Measurements from ENCODE around the gene C2orf69. TPM values are rescaled to one million over a fixed set of nuclear protein-coding genes. Genes with fewer than 3 reads are reported as not detected.
A peak's percentile ranks its signal among the peaks of the same experiment; 100 is the strongest.

The C2orf69 gene
- total RNA-seq, 1 donor from 2014 or later: 13.6 TPM

DNA sequence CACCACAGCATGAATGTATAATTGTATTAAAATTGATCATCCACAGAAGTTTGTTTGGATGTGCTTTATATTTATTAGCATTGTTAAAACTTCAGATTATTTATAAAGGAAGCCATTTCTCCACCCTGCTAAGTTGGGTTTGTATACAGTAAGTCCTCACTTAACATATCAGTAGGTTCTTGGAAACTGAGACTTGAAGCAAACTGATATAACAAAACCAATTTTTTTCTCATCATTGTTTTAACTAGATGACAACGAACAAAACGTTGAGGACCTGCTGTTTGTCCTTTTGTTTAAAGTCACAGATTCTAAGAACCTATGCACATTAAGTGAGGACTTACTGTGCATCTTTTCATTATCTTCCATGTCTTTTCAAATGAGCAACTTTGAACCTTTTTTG lies 17.1 kb downstream of the C2orf69 start:
- no peaks in the 10 kb centered on the region for H3K27me3 Mint-ChIP-seq
- H3K36me3 Mint-ChIP-seq (ENCODE audit: insufficient read depth): peaks cover 11% of the 10 kb centered on the region
- no peaks in the 10 kb centered on the region for H3K4me1 Mint-ChIP-seq (ENCODE audit: low read depth)
- no peak for TF ChIP-seq CTCF (IDR thresholded peaks at IDR 0.05; ENCODE audit: unreplicated experiment)
- no peaks in the 10 kb centered on the region for H3K9me3 Mint-ChIP-seq (ENCODE audit: low read depth)
- no peak overlapping the region for H3K4me3 Mint-ChIP-seq (ENCODE audit: low read depth)
- DNase-seq (ENCODE audit: low spot score, unreplicated experiment): no peak
- H3K27ac Mint-ChIP-seq: no peak overlapping the region

DNA sequence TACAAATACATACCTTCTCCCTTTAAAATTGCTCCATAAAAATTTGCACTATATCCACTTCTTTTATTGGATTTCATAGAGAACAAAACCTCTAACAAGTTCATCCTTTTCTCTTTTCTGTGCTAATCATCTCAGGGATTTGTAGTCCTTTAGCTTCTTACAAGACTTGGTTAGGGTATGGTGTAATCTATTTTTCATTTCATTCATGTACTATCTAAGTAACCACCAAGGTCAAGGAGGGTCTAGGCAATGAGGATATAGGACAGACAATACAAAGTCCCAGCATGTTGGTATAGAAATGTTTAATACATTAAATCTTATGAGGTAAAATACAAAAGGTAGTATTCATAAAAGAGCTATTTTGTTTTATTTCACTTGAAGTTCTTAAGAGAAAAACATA lies 17.5 kb downstream of the C2orf69 start:
- H3K27me3 Mint-ChIP-seq: no peaks in the 10 kb centered on the region
- TF ChIP-seq CTCF (IDR thresholded peaks at IDR 0.05; ENCODE audit: unreplicated experiment): no peak
- no peaks in the 10 kb centered on the region for H3K9me3 Mint-ChIP-seq (ENCODE audit: low read depth)
- no peak overlapping the region for H3K4me3 Mint-ChIP-seq (ENCODE audit: low read depth)
- no peak for DNase-seq (ENCODE audit: low spot score, unreplicated experiment)
- H3K27ac Mint-ChIP-seq: no peak overlapping the region
- H3K4me1 Mint-ChIP-seq (ENCODE audit: low read depth): no peaks in the 10 kb centered on the region
- H3K36me3 Mint-ChIP-seq (ENCODE audit: insufficient read depth): peaks cover 11% of the 10 kb centered on the region

DNA sequence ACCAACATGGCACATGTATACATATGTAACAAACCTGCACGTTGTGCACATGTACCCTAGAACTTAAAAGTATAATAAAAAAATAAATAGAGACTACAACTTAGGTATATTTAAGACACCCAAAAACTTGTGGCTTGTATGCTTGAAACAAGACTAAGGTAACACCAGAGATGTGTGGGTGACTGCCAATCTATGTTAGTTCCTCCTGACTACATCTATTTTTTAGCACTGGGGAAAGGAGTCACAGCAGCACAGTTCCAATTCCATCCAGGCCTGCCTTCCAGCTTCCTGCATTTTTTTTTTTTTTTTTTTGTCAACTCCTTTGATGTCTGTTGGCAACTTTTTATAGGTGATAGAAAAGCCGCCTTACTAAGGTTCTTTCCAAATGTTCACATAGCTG lies 18.2 kb downstream of the C2orf69 start:
- TF ChIP-seq CTCF (IDR thresholded peaks at IDR 0.05; ENCODE audit: unreplicated experiment): no peak
- no peaks in the 10 kb centered on the region for H3K9me3 Mint-ChIP-seq (ENCODE audit: low read depth)
- peaks cover 11% of the 10 kb centered on the region for H3K36me3 Mint-ChIP-seq (ENCODE audit: insufficient read depth)
- DNase-seq (ENCODE audit: low spot score, unreplicated experiment): no peak
- H3K27me3 Mint-ChIP-seq: no peaks in the 10 kb centered on the region
- no peak overlapping the region for H3K27ac Mint-ChIP-seq
- no peak overlapping the region for H3K4me3 Mint-ChIP-seq (ENCODE audit: low read depth)
- no peaks in the 10 kb centered on the region for H3K4me1 Mint-ChIP-seq (ENCODE audit: low read depth)

GRCh38 chr2:199932312-199932855 lies 21.3 kb downstream of the C2orf69 start:
- H3K4me1 Mint-ChIP-seq (ENCODE audit: low read depth): peaks cover 7% of the 10 kb centered on the region
- H3K27me3 Mint-ChIP-seq: no peaks in the 10 kb centered on the region
- no peak overlapping the region for H3K4me3 Mint-ChIP-seq (ENCODE audit: low read depth)
- H3K9me3 Mint-ChIP-seq (ENCODE audit: low read depth): no peaks in the 10 kb centered on the region
- TF ChIP-seq CTCF (IDR thresholded peaks at IDR 0.05; ENCODE audit: unreplicated experiment): no peak
- H3K36me3 Mint-ChIP-seq (ENCODE audit: insufficient read depth): peaks cover 11% of the 10 kb centered on the region
- peak overlapping the region; percentile 52 for H3K27ac Mint-ChIP-seq
- DNase-seq (ENCODE audit: low spot score, unreplicated experiment): no peak

DNA sequence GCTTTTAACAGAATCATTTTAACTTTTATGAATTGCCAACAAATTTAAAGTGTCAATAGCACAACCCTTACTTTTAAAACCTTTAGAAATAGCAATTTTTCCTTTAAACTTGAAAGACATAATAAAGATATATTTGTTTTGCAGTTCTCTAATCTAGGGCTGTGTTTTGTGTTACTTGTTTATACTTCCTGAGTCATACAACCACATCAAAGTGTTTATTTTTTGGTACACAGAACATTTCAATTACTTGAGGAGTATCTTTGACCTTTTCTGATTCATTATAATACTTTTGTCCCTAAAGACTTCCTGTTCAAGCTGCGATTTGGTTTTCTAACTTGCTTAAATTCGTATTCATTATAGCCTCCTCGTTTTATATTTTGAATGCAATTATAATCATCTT lies 22.4 kb downstream of the C2orf69 start:
- Mint-ChIP-seq H3K36me3 (ENCODE audit: insufficient read depth) (peaks cover 14% of the 10 kb centered on the region), H3K9me3 (ENCODE audit: low read depth) (no peaks in the 10 kb centered on the region)
- no peak for DNase-seq (ENCODE audit: low spot score, unreplicated experiment)

More for the DNA sequence above, 22.4 kb downstream of the C2orf69 start:
- H3K27me3 Mint-ChIP-seq: no peaks in the 10 kb centered on the region
- H3K4me1 Mint-ChIP-seq (ENCODE audit: low read depth): peaks cover 8% of the 10 kb centered on the region
- H3K27ac Mint-ChIP-seq: no peak overlapping the region
- H3K4me3 Mint-ChIP-seq (ENCODE audit: low read depth): no peak overlapping the region
- TF ChIP-seq CTCF (IDR thresholded peaks at IDR 0.05; ENCODE audit: unreplicated experiment): no peak

Measured in progenitor cell of endocrine pancreas (in vitro differentiated cells).